ENCODE results near the gene TPRA1. TPM values are rescaled to one million over a fixed set of nuclear protein-coding genes. Genes with fewer than 3 reads are reported as not detected.

Gene TPRA1
- total RNA-seq, 1 donor from 2014 or later = 17.1 TPM

- FAIRE-seq (no peak), DNase-seq (ENCODE audit: low spot score in 2 of 2) (no peak)
These were observed 21.9 kb downstream of the TPRA1 start for GRCh38 chr3:127568586-127568985.

GRCh38 chr3:127566833-127567232 lies 23.7 kb downstream of the TPRA1 start:
- FAIRE-seq (no peak), DNase-seq (ENCODE audit: low spot score in 2 of 2) (no peak)

GRCh38 chr3:127565711-127566110 lies 24.8 kb downstream of the TPRA1 start:
- no peak for DNase-seq (ENCODE audit: low spot score in 2 of 2)
- FAIRE-seq = no peak

GRCh38 chr3:127560051-127560787 lies 30.3 kb downstream of the TPRA1 start:
- no peak for FAIRE-seq

GRCh38 chr3:127556565-127556964 lies 34.0 kb downstream of the TPRA1 start:
- FAIRE-seq = no peak
- DNase-seq (ENCODE audit: low spot score in 2 of 2) = no peak

More at GRCh38 chr3:127560051-127560787, 30.3 kb downstream of the TPRA1 start:
- no peak for DNase-seq (ENCODE audit: low spot score in 2 of 2)

- DNase-seq (ENCODE audit: low spot score in 2 of 2) = no peak
- FAIRE-seq = no peak
These were observed 35.4 kb downstream of the TPRA1 start for GRCh38 chr3:127555108-127555507.

GRCh38 chr3:127552038-127552437 lies 38.5 kb downstream of the TPRA1 start:
- FAIRE-seq (no peak), DNase-seq (ENCODE audit: low spot score in 2 of 2) (no peak)

- DNase-seq (ENCODE audit: low spot score in 2 of 2) = no peak
- FAIRE-seq = no peak
These were observed 39.4 kb downstream of the TPRA1 start for GRCh38 chr3:127551178-127551577.

GRCh38 chr3:127550468-127551157 lies 39.9 kb downstream of the TPRA1 start:
- DNase-seq (ENCODE audit: low spot score in 2 of 2) = no peak
- FAIRE-seq = no peak

- DNase-seq (ENCODE audit: low spot score in 2 of 2) = no peak
- no peak for FAIRE-seq
These were observed 40.6 kb downstream of the TPRA1 start for GRCh38 chr3:127549826-127550467.

GRCh38 chr3:127547761-127548605 lies 42.5 kb downstream of the TPRA1 start:
- no peak for FAIRE-seq
- DNase-seq (ENCODE audit: low spot score in 2 of 2) = peak; percentile 77 to 81

GRCh38 chr3:127546970-127547733 lies 43.4 kb downstream of the TPRA1 start:
- no peak for FAIRE-seq
- no peak for DNase-seq (ENCODE audit: low spot score in 2 of 2)

GRCh38 chr3:127546554-127546953 lies 44.0 kb downstream of the TPRA1 start:
- FAIRE-seq (no peak), DNase-seq (ENCODE audit: low spot score in 2 of 2) (no peak)

- FAIRE-seq = no peak
These were observed 44.6 kb downstream of the TPRA1 start for GRCh38 chr3:127545711-127546457.

GRCh38 chr3:127545216-127545615 lies 45.3 kb downstream of the TPRA1 start:
- FAIRE-seq = no peak
- no peak for DNase-seq (ENCODE audit: low spot score in 2 of 2)

More at GRCh38 chr3:127545711-127546457, 44.6 kb downstream of the TPRA1 start:
- DNase-seq (ENCODE audit: low spot score in 2 of 2) = no peak

GRCh38 chr3:127544803-127545201 lies 45.7 kb downstream of the TPRA1 start:
- FAIRE-seq = no peak
- no peak for DNase-seq (ENCODE audit: low spot score in 2 of 2)

- FAIRE-seq = no peak
- DNase-seq (ENCODE audit: low spot score in 2 of 2) = peak; percentile 59 to 86
These were observed 46.2 kb downstream of the TPRA1 start for GRCh38 chr3:127544192-127544802.

GRCh38 chr3:127543441-127543840 lies 47.1 kb downstream of the TPRA1 start:
- no peak for FAIRE-seq
- DNase-seq (ENCODE audit: low spot score in 2 of 2) = no peak

Data from frontal cortex (tissue), 4 donors.